GM21367 (cell line): ENCODE results near the gene ARHGEF38.
"Not testable (repeated sequence)": the region's sequence is repeated elsewhere in the genome, so short reads cannot be mapped to it uniquely, and the experiment has no call there.

Experiments used
- ATAC-seq: cut with Tn5 transposase; IDR thresholded peaks from one replicate; pipeline ENCODE4 v1.9.1; 2021; ENCODE audit not compliant: unreplicated experiment

ARHGEF38 gene

DNA sequence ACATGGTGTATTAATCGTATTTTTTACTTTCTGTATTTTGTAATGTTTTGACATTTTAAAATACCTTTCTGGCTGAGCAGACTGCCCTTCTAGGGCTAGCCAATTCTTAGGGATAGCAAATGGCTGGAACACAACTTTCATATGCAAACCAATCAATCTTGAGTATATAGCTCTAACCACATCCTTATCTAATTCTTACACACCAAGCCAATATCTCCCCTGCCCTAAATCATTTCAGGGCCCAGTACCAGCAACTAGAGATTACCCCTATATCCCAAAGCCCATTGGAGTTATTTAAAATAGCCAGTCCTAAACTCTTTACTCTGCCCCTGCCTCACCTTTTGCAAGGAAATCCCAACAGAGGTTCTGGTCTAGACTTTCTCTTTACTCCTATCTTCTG lies 97.8 kb downstream of the ARHGEF38 start:
- no peak for ATAC-seq

DNA sequence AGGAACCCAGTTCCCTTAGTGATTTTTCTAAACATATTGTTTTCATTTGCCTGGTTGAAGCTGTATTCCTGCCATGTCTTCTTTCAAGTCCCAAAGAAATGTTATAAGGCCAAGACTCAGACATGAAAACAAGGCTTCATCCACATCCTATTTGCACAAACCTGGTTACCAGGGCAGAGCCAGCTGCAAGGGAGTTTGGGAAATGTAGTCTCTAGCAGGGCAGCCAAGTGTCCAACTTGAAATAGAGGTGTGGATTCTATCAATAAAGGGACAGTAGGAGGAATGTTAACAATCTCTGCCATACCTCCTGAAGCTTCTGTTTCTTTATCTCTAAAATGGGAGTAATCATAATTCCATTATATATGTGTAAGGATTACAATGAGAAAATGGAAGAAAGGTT lies 99.5 kb downstream of the ARHGEF38 start:
- ATAC-seq: no peak

GRCh38 chr4:105652286-105652888 lies 100.0 kb downstream of the ARHGEF38 start:
- ATAC-seq: no peak

- no peak for ATAC-seq
Measured at GRCh38 chr4:105657117-105657765, 104.8 kb downstream of the ARHGEF38 start.

- ATAC-seq: no peak
Measured at GRCh38 chr4:105659190-105659589, 106.8 kb downstream of the ARHGEF38 start.

GRCh38 chr4:105661028-105661427 lies 108.6 kb downstream of the ARHGEF38 start:
- ATAC-seq: no peak

DNA sequence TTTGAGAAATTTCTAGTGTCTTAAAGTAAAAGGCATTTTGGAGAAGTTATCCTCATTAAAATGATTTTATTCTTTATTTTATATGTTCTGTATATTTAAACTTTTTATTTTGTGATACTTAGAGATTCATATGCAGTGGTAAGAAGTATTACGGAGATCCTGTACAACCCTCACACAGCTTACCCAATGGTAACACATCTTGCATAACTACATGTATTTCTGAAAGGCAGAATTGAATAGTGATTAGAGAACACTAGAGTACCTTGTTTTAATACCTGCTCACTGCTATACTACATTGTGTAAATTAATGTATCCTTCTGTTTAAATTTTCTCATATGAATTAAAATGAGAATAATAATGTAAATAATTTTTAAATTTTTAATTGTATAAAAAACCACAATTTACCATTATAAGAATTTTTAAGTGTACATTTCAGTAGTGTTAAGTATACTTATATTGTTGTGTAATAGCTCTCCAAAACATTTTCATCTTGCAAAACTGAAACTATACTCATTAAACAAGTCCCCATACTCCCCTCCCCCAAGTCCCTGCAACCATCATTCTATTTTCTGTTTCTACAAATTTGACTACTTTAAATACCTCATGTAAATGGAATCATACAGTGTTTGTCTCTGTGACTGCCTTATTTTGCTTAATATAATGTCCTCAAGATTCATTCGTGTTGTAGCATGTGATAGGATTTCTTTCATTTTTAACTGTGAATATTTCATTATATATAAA lies 110.7 kb downstream of the ARHGEF38 start:
- ATAC-seq: no peak

DNA sequence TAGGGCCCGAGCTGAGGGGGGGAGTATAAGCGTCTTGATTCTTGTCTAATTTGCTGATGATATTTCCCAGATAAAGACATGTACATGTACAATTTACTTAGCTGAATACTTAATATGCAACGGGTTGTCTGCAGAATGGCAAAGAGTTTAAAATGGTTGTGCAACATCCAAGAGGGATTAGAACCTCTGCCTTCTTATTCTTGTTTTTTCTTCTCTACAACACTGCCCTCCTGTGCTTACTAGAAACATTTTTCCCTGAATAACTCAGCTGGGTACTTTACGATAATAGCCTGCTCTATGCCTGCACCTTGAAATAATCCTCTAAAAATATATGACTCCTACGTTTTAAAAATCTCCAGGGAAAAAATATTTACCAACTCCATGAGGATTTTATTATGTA lies 114.3 kb downstream of the ARHGEF38 start:
- ATAC-seq: no peak

DNA sequence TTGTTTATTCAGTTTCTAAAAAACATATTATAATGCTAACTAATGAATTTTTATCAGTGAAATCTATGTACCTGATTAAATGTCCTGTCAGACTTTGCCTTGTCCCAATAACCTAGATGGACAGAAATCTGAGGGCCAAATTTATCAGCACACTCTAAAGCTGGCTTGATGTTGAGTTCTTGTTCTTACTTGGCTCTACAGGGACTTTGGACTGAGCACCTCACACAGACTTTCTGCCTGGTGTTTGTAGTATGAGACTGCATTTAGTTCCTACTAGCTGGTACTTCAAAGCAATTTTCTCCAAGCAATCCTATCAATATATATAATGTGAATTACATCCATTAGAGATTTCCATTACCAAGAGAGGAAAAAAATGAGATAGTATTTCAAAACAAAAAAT lies 118.3 kb downstream of the ARHGEF38 start:
- no peak for ATAC-seq

- ATAC-seq: no peak
Measured at GRCh38 chr4:105671301-105671700, 118.9 kb downstream of the ARHGEF38 start.

GRCh38 chr4:105674011-105674410 lies 121.6 kb downstream of the ARHGEF38 start:
- no peak for ATAC-seq

GRCh38 chr4:105677709-105678108 lies 125.3 kb downstream of the ARHGEF38 start:
- ATAC-seq: no peak

DNA sequence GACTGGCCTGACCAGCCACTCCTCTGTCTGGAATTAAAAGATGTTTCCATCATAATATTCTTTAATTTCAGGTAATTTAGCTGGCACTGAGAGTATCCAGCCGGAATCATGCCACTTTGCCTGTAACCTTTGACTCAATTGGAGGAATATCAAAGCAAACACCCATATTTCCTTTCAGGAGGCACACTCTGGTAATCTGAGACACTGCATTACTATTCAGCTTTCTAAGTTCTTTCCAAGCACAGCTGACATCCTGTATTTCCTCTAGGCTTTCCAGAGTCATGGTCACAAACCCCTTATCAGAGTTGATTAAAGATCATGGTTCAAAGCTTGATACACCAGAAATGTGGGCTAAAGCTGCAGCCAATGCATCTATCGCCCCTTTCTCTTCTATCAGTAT lies 126.8 kb downstream of the ARHGEF38 start:
- no peak for ATAC-seq

GRCh38 chr4:105683038-105683437 lies 130.6 kb downstream of the ARHGEF38 start:
- ATAC-seq: no peak

GRCh38 chr4:105686571-105686970 lies 134.2 kb downstream of the ARHGEF38 start:
- no peak for ATAC-seq

- not testable (repeated sequence) for ATAC-seq
Measured at GRCh38 chr4:105694812-105695211, 142.4 kb downstream of the ARHGEF38 start.

DNA sequence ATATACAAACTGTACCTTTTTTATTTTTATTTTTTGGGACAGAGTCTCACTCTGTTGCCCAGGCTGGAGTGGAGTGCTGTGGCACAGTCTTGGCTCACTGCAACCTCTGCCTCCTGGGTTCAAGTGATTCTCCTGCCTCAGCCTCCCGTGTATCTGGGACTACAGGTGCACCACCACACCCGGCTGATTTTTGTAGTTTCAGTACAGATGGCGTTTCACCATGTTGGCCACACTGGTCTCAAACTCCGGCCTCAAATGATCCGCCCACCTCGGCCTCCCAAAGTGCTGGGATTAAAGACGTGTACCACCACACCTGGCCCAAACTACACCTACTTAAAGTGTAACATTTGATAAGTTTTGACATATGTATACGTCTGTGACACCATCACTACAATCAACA lies 143.4 kb downstream of the ARHGEF38 start:
- not testable (repeated sequence) for ATAC-seq

- no peak for ATAC-seq
Measured at GRCh38 chr4:105698607-105699006, 146.2 kb downstream of the ARHGEF38 start.

DNA sequence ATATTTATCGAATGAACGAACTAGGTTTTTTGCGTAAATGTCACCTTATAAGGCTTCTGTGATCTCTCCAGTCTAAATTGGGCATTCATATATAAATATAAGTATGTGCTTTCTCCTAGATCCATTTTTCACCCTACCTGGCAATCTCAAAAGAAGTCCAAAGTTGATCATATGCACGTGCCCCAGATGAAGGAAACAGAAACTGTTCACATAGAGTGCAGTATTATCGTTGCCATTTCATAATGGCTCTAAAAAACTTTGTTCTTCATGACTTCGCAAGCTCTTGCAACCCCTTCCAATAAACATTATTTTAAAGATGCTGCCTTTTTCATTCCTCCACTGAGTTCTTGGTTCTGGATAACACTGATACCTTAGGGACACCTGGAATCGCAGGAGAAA lies 155.4 kb downstream of the ARHGEF38 start:
- ATAC-seq: no peak

- ATAC-seq: peak; percentile 77
Measured at GRCh38 chr4:105708181-105709080, 156.0 kb downstream of the ARHGEF38 start, which contains the start of the genes GSTCD and INTS12. GSTCD (plus strand) TSS chr4:105708784; CDS start chr4:105717614, 8,830 bp downstream. INTS12 (minus strand) TSS chr4:105708689; CDS start chr4:105700005, 8,684 bp downstream.

GRCh38 chr4:105709081-105709450 lies 156.6 kb downstream of the ARHGEF38 start:
- ATAC-seq: peak; percentile 25
